Measurements from ENCODE around the gene PRTFDC1.

The PRTFDC1 gene

DNA sequence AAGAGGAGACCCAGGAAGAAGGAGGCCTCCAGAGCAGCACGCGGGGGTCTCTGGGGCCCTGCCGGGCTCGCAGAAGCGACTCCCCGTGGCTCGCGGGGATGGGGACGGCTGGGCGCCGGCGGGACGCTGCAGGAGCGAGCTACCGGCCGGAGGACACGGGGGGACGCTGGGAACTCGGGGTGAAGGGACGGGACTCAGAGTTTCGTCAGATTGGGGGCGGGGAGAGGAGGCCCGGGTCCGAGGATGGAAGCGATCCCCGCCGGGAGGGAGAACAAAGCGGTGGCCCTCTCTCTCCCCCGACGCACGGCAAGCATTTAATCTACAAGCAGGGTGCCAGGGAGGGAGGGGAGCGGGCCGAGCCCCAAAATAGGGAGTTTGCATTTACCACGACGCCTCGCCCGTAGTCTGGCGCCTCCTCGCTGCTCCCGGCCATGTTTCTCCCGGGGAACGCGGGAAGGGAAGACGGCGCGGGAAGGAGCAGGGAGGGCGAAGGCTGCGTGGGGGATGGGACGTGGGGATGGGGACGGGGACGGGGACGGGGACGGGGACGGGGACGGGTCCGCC is at the start of gene PRTFDC1:
PRTFDC1 (minus strand) TSS at position 464 of the 564 bp plus-strand sequence; CDS start at position 433, 31 bp downstream.
- no peaks in the 10 kb centered on the region for H3K36me3 Mint-ChIP-seq
- peak within 1 kb of the TSS; percentile 83 for H3K27ac Mint-ChIP-seq
- H3K4me1 Mint-ChIP-seq = peaks cover 19% of the 10 kb centered on the region
- peak within 1 kb of the TSS; percentile 80 for H3K4me3 Mint-ChIP-seq
- ATAC-seq = peak; percentile 53
- no peaks in the 10 kb centered on the region for H3K27me3 Mint-ChIP-seq
- no peaks in the 10 kb centered on the region for H3K9me3 Mint-ChIP-seq

DNA sequence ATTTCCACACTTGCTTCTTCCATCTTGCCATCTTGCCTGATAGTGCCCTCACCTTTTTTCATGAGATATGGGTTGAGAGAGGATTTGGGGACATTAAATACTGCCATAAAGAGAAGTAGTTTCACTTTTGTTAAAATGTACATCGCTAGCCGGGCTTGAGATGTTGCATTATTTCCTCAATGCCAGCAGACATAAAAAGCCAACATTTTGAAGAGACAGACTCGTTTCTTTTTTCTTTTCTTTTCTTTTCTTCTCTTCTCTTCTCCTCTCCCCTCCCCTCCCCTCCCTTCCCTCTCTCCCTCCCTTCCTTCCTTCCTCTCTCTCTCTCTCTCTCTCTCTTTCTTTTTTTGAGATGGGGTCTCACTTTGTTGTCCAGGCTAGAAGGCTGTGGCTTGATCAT is 45.6 kb upstream of the PRTFDC1 start:
- no peaks in the 10 kb centered on the region for H3K27me3 Mint-ChIP-seq
- peaks cover 13% of the 10 kb centered on the region for H3K36me3 Mint-ChIP-seq
- peaks cover 15% of the 10 kb centered on the region for H3K9me3 Mint-ChIP-seq
- H3K4me3 Mint-ChIP-seq = no peak overlapping the region
- ATAC-seq = no peak
- no peak overlapping the region for H3K27ac Mint-ChIP-seq
- H3K4me1 Mint-ChIP-seq = no peaks in the 10 kb centered on the region

- Mint-ChIP-seq H3K4me3 (no peak overlapping the region), H3K27me3 (no peaks in the 10 kb centered on the region), H3K36me3 (no peaks in the 10 kb centered on the region), H3K4me1 (no peaks in the 10 kb centered on the region), H3K27ac (no peak overlapping the region), H3K9me3 (peaks cover 3% of the 10 kb centered on the region)
- no peak for ATAC-seq
Observed at GRCh38 chr10:24995072-24995471, 42.7 kb upstream of the PRTFDC1 start.

GRCh38 chr10:24993237-24993958 is 41.0 kb upstream of the PRTFDC1 start:
- peaks cover 3% of the 10 kb centered on the region for H3K9me3 Mint-ChIP-seq
- no peak overlapping the region for H3K27ac Mint-ChIP-seq

GRCh38 chr10:24992512-24993133 is 40.2 kb upstream of the PRTFDC1 start:
- no peaks in the 10 kb centered on the region for H3K4me1 Mint-ChIP-seq
- no peak for ATAC-seq
- peaks cover 3% of the 10 kb centered on the region for H3K9me3 Mint-ChIP-seq

More at GRCh38 chr10:24993237-24993958, 41.0 kb upstream of the PRTFDC1 start:
- ATAC-seq = no peak
- Mint-ChIP-seq H3K36me3 (no peaks in the 10 kb centered on the region), H3K27me3 (no peaks in the 10 kb centered on the region), H3K4me1 (no peaks in the 10 kb centered on the region), H3K4me3 (no peak overlapping the region)

DNA sequence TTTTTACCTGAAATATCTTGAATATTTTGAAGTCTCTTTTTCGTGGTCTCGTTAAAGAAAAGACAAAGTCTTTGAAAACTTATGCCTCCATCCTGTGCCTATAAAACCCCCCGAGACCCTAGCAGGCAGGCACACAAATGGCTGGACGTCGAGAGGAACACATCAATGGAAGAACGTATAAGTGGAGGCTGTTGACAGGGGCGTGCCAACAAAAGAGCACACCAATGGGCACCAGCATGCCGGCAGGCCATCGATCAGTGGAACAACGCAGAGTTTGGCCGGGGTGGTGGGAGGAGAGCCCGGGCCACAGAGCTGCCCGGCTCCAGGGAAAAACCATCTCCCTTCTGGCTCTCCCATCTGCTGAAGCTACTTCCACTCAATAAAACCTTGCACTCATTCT is 38.9 kb upstream of the PRTFDC1 start:
- Mint-ChIP-seq H3K27ac (no peak overlapping the region), H3K36me3 (no peaks in the 10 kb centered on the region), H3K9me3 (no peaks in the 10 kb centered on the region), H3K27me3 (no peaks in the 10 kb centered on the region), H3K4me1 (no peaks in the 10 kb centered on the region), H3K4me3 (no peak overlapping the region)
- no peak for ATAC-seq

More at GRCh38 chr10:24992512-24993133, 40.2 kb upstream of the PRTFDC1 start:
- H3K4me3 Mint-ChIP-seq = no peak overlapping the region
- no peaks in the 10 kb centered on the region for H3K36me3 Mint-ChIP-seq
- no peaks in the 10 kb centered on the region for H3K27me3 Mint-ChIP-seq
- no peak overlapping the region for H3K27ac Mint-ChIP-seq

DNA sequence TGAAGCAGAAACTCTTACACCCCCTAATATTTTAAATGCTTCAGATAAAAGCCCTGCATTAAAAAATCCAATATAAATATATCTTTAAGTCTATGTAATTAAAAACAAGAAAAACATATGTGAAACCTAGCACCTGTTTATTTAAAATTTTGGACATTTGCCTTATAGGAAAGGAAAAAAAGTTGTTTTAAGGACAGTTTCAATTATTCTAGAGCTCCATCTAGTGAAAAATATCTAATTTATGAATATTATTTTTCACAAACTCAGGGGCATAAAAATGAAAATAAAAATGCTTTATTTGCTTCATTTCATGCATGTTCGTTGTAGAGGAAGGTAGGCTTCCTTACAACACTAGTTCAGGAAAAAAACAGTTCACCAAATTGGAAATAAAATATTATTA is 37.5 kb upstream of the PRTFDC1 start:
- Mint-ChIP-seq H3K27ac (no peak overlapping the region), H3K36me3 (no peaks in the 10 kb centered on the region), H3K4me3 (no peak overlapping the region), H3K9me3 (no peaks in the 10 kb centered on the region), H3K4me1 (no peaks in the 10 kb centered on the region), H3K27me3 (no peaks in the 10 kb centered on the region)
- no peak for ATAC-seq

DNA sequence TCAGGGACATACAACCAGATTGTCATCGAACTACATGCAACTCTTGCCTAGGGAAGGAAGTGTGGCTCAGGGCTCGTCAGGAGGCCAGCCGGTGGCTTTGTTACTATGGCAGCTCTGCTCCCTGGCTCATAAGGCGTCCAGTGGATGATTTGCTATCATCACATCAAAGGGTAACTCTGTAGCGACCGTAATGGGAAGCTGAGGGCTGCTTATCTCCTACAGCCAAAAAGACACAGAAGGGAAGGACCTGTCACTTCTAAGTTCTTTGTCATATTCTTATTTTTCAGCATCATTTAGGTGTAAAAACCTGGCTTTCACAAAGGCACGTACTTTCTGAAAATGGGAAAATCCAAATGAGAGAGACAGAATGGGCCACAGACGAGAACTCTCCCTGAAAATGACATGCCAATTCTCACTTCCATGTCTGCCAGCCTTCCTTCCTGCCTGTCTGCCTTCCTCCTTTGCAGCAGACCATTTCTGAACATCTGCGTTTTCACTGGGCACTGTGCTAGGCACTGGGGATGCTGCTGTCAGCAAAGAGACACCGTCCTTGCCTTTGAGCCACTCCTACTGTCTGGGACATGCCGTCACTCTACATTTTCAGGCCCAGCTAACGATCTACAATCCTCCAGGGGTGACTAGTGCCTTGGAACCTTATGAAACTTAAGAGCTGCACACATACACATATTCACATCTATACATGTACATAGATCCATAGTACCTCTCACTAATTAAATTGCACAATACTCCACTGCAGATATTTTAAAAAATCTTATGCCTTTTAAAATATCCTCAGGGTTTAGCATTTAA is 36.6 kb upstream of the PRTFDC1 start:
- H3K27ac Mint-ChIP-seq = no peak overlapping the region
- H3K36me3 Mint-ChIP-seq = no peaks in the 10 kb centered on the region
- no peaks in the 10 kb centered on the region for H3K27me3 Mint-ChIP-seq
- no peak overlapping the region for H3K4me3 Mint-ChIP-seq
- ATAC-seq = no peak
- no peaks in the 10 kb centered on the region for H3K4me1 Mint-ChIP-seq
- H3K9me3 Mint-ChIP-seq = no peaks in the 10 kb centered on the region

- peaks cover 4% of the 10 kb centered on the region for H3K9me3 Mint-ChIP-seq
Observed at GRCh38 chr10:24984906-24985305, 32.5 kb upstream of the PRTFDC1 start.

DNA sequence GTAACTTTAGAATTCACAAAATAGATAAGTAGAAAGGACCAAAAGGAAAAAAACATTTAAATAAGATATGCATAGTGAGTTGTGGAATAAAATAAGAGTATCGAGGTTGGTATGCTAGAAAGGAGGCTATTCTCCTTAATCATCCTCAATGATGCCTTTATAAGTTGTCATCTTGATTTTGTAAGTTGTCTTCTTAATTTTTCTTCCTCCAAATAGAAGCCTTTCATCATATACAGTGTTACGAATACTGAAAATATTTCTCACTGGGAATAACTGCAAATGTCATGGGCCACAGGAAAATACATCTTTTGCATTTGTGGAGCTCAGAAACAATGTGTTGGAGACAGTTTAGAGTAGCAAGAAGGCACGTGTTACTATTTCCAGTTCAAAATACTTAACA is 31.5 kb upstream of the PRTFDC1 start:
- no peak overlapping the region for H3K27ac Mint-ChIP-seq
- peaks cover 4% of the 10 kb centered on the region for H3K9me3 Mint-ChIP-seq
- no peak for ATAC-seq
- no peaks in the 10 kb centered on the region for H3K27me3 Mint-ChIP-seq
- H3K4me3 Mint-ChIP-seq = no peak overlapping the region
- H3K36me3 Mint-ChIP-seq = no peaks in the 10 kb centered on the region
- peaks cover 9% of the 10 kb centered on the region for H3K4me1 Mint-ChIP-seq

More at GRCh38 chr10:24984906-24985305, 32.5 kb upstream of the PRTFDC1 start:
- peaks cover 9% of the 10 kb centered on the region for H3K4me1 Mint-ChIP-seq
- no peak overlapping the region for H3K4me3 Mint-ChIP-seq
- H3K36me3 Mint-ChIP-seq = no peaks in the 10 kb centered on the region
- H3K27ac Mint-ChIP-seq = no peak overlapping the region
- no peak for ATAC-seq
- no peaks in the 10 kb centered on the region for H3K27me3 Mint-ChIP-seq

GRCh38 chr10:24983130-24983529 is 30.7 kb upstream of the PRTFDC1 start:
- H3K27ac Mint-ChIP-seq = no peak overlapping the region
- H3K4me3 Mint-ChIP-seq = no peak overlapping the region
- H3K4me1 Mint-ChIP-seq = peaks cover 9% of the 10 kb centered on the region
- no peaks in the 10 kb centered on the region for H3K27me3 Mint-ChIP-seq
- ATAC-seq = no peak
- no peaks in the 10 kb centered on the region for H3K36me3 Mint-ChIP-seq
- H3K9me3 Mint-ChIP-seq = peaks cover 4% of the 10 kb centered on the region

DNA sequence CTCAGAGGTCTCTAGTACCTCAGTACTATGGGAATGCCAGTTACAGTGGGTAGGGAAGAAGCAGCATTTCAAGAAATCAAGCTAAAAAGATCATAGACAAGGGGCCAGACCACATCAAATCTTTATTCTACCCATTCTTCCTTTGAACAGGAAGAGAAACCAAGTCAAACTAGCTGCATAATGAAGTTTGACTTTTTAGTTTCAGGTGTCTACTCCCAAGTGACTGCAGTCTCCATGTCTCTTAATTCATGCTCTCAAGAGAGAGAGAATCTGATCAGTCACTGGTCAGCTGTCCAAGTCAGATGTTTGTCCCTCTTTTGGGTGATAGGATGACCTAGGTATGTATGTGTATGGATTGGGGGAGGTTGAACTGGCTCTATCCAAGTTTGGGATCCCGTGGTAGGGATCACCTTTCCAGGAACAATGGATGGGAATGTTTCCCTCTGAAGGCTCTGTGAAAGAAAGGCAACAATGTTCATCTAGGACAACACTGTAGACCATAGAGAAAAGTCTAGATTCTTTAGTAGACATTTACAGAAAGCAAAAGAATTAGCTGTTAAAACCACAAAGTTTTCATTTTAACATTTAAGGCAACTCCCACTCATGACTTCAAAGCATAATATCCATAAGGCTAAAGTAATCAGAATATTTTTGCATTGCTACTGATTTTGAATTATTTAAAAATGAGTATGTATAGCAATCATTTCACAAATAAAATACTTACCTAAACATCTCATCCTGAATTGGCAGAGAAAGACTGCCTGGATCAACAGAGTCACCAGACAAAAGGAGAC is 30.1 kb upstream of the PRTFDC1 start:
- H3K27ac Mint-ChIP-seq = no peak overlapping the region
- no peaks in the 10 kb centered on the region for H3K36me3 Mint-ChIP-seq
- no peak for ATAC-seq
- peaks cover 4% of the 10 kb centered on the region for H3K9me3 Mint-ChIP-seq
- H3K4me3 Mint-ChIP-seq = no peak overlapping the region
- H3K4me1 Mint-ChIP-seq = peaks cover 9% of the 10 kb centered on the region
- H3K27me3 Mint-ChIP-seq = no peaks in the 10 kb centered on the region

GRCh38 chr10:24981161-24981710 is 28.8 kb upstream of the PRTFDC1 start:
- no peaks in the 10 kb centered on the region for H3K27me3 Mint-ChIP-seq
- H3K9me3 Mint-ChIP-seq = peaks cover 4% of the 10 kb centered on the region
- H3K27ac Mint-ChIP-seq = no peak overlapping the region
- ATAC-seq = no peak
- H3K36me3 Mint-ChIP-seq = no peaks in the 10 kb centered on the region
- peaks cover 9% of the 10 kb centered on the region for H3K4me1 Mint-ChIP-seq
- H3K4me3 Mint-ChIP-seq = no peak overlapping the region

DNA sequence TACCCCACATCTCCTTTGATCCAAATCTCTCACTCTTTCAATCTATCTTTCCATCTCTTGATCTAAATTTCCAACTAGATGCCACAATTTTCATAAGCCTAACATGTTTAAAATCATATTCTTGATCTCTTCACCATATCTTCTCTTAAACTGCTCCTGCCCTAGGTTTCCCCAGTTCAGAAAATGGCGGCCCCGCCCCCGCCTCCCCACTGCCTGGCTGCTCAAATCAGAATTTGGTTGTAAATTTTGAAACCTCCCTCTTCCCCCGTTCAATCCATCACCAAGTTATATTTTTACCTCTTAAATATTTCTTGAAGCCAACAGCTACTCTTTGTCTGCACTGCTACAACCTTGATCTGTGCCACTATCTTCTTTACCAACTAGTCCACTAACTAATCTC is 27.3 kb upstream of the PRTFDC1 start:
- H3K4me1 Mint-ChIP-seq = peaks cover 9% of the 10 kb centered on the region
- no peak overlapping the region for H3K4me3 Mint-ChIP-seq
- H3K9me3 Mint-ChIP-seq = peaks cover 4% of the 10 kb centered on the region
- no peak for ATAC-seq
- H3K36me3 Mint-ChIP-seq = no peaks in the 10 kb centered on the region
- no peak overlapping the region for H3K27ac Mint-ChIP-seq
- no peaks in the 10 kb centered on the region for H3K27me3 Mint-ChIP-seq
